HCT116 (cell line): Measurements from ENCODE around the gene CAPZB.

Experiments used
- CTCF ChIP-seq, 3 experiments: fragments of 200-600 bp in 1 of 3; sonication (generic) in 1 of 3; IDR thresholded peaks in 2 of 3; conservative IDR thresholded peaks in 1 of 3; 2 replicates each; pipeline ENCODE4 v1.5.1; 2012 to 2017; ENCODE audit warnings: low read depth in 2 of 3, low read length in 2 of 3, antibody characterized with exemption in 1 of 3, borderline replicate concordance in 1 of 3, control low read depth in 1 of 3, mild to moderate bottlenecking in 1 of 3, mixed read lengths in 1 of 3, mixed run types in 1 of 3, moderate library complexity in 1 of 3; ENCODE audit not compliant: insufficient read depth in 1 of 3
- EZH2 ChIP-seq: fragments of 200-600 bp; sonication (generic); IDR thresholded peaks from 2 replicates; pipeline ENCODE4 v1.6.1; 2017; ENCODE audit warnings: antibody characterized with exemption, mixed run types
- MAX ChIP-seq: IDR thresholded peaks from 2 replicates; pipeline ENCODE4 v1.6.1; 2012
- POLR2A ChIP-seq: IDR thresholded peaks from 2 replicates; pipeline ENCODE4 v1.7.0; 2011; ENCODE audit warnings: borderline replicate concordance; ENCODE audit not compliant: insufficient read depth, insufficient read length; ENCODE audit errors: extremely low read depth
- POLR2AphosphoS5 ChIP-seq: IDR thresholded peaks from 2 replicates; pipeline ENCODE4 v1.6.1; 2011; ENCODE audit warnings: mild to moderate bottlenecking, low read depth, low read length, moderate library complexity
- REST ChIP-seq: IDR thresholded peaks from 2 replicates; pipeline ENCODE4 v1.6.1; 2012; ENCODE audit warnings: low read depth
- SIN3A ChIP-seq: IDR thresholded peaks from 2 replicates; pipeline ENCODE4 v1.6.1; 2012; ENCODE audit warnings: low read depth
- TCF7L2 ChIP-seq: IDR thresholded peaks from 2 replicates; pipeline ENCODE4 v1.7.0; 2011; ENCODE audit warnings: borderline replicate concordance, inconsistent platforms; ENCODE audit not compliant: insufficient read depth, insufficient read length; ENCODE audit errors: extremely low read depth
- ZBTB33 ChIP-seq: IDR thresholded peaks from 2 replicates; pipeline ENCODE4 v1.6.1; 2011; ENCODE audit warnings: mild to moderate bottlenecking, low read length, moderate library complexity; ENCODE audit not compliant: insufficient replicate concordance; ENCODE audit errors: extremely low read depth
- ZFX ChIP-seq: fragments of 450-650 bp; IDR thresholded peaks from 2 replicates; pipeline ENCODE4 v1.6.1; 2017

GRCh38 chr1:19370453-19371170 is 114.7 kb downstream of the CAPZB start:
- TF ChIP-seq SIN3A (no peak), CTCF (IDR thresholded peaks at IDR 0.05 in 2 of 3, conservative IDR thresholded peaks at IDR 0.05 in 1 of 3; ENCODE audit: borderline replicate concordance in 1 of 3, insufficient read depth in 1 of 3, low read depth in 2 of 3, low read length in 2 of 3) (no peak), POLR2A (no peak), POLR2AphosphoS5 (no peak), EZH2 (no peak), MAX (no peak), ZBTB33 (no peak), TCF7L2 (no peak), REST (no peak), ZFX (no peak)
